LNCaP clone FGC (cell line): ENCODE data around the gene PRTN3.
"Not testable (repeated sequence)": the region's sequence is repeated elsewhere in the genome, so short reads cannot be mapped to it uniquely, and the experiment has no call there.

Source experiments
- DNase-seq: peaks from one replicate; pipeline ENCODE4 v3.0.0-alpha.2; 2011; ENCODE audit warnings: low read depth
- H3K4me3 ChIP-seq: 2 replicates; pipeline ENCODE4 v1.5.1; 2011; ENCODE audit warnings: mild to moderate bottlenecking, low read depth, low read length, control low read depth
- CTCF ChIP-seq: IDR thresholded peaks from 2 replicates; pipeline ENCODE4 v1.5.1; 2012; ENCODE audit warnings: mild to moderate bottlenecking; ENCODE audit not compliant: control insufficient read depth, insufficient read depth; ENCODE audit errors: extremely low read depth

PRTN3 gene

GRCh38 chr19:853014-853585 lies 12.3 kb downstream of the PRTN3 start:
- no peak overlapping the region for H3K4me3 ChIP-seq
- TF ChIP-seq CTCF = no peak

GRCh38 chr19:853614-854220 lies 12.9 kb downstream of the PRTN3 start:
- DNase-seq, H3K4me3 ChIP-seq: not testable (repeated sequence)

More at GRCh38 chr19:853014-853585, 12.3 kb downstream of the PRTN3 start:
- no peak for DNase-seq

GRCh38 chr19:854549-854948 lies 13.8 kb downstream of the PRTN3 start:
- H3K4me3 ChIP-seq = no peak overlapping the region
- no peak for DNase-seq
- TF ChIP-seq CTCF = no peak

- no peak for DNase-seq
- no peak overlapping the region for H3K4me3 ChIP-seq
- no peak for TF ChIP-seq CTCF
These were observed 14.3 kb downstream of the PRTN3 start for GRCh38 chr19:855142-855541.

- no peak for TF ChIP-seq CTCF
- DNase-seq = no peak
- no peak overlapping the region for H3K4me3 ChIP-seq
These were observed 14.8 kb downstream of the PRTN3 start for GRCh38 chr19:855566-856120.

GRCh38 chr19:858284-858683 lies 17.5 kb downstream of the PRTN3 start:
- no peak for DNase-seq
- no peak for TF ChIP-seq CTCF
- H3K4me3 ChIP-seq = no peak overlapping the region

- no peak for DNase-seq
- no peak for TF ChIP-seq CTCF
- peak within 1 kb of the TSS; percentile 54 for H3K4me3 ChIP-seq
These were observed 18.4 kb downstream of the PRTN3 start, which contains the start of gene CFD for GRCh38 chr19:858868-859843. Gene CFD, plus strand, starts transcription at chr19:859664. Its CDS starts 26 bp downstream, at chr19:859690.
